GM19467 (cell line): ENCODE measurements around the gene AKR1E2.

Source experiments
- ATAC-seq: cut with Tn5 transposase; IDR thresholded peaks from one replicate; pipeline ENCODE4 v1.9.1; 2021; ENCODE audit warnings: mild to moderate bottlenecking, moderate library complexity; ENCODE audit not compliant: unreplicated experiment

The AKR1E2 gene

GRCh38 chr10:4825868-4826791 is at the start of gene AKR1E2:
TSS of gene AKR1E2 (plus strand) at chr10:4826207. CDS start at chr10:4826325, 118 bp downstream.
- ATAC-seq, result no peak

- no peak for ATAC-seq
Measured at GRCh38 chr10:4776234-4776638, 49.8 kb upstream of the AKR1E2 start.

- no peak for ATAC-seq
Measured at GRCh38 chr10:4778761-4779160, 47.2 kb upstream of the AKR1E2 start.

GRCh38 chr10:4780091-4780490 is 45.9 kb upstream of the AKR1E2 start:
- no peak for ATAC-seq

GRCh38 chr10:4780782-4781181 is 45.2 kb upstream of the AKR1E2 start:
- ATAC-seq, result no peak

- no peak for ATAC-seq
Measured at GRCh38 chr10:4781955-4782354, 44.1 kb upstream of the AKR1E2 start.

GRCh38 chr10:4784667-4785333 is 41.2 kb upstream of the AKR1E2 start:
- ATAC-seq, result no peak

- no peak for ATAC-seq
Measured at GRCh38 chr10:4786043-4786839, 39.8 kb upstream of the AKR1E2 start.

GRCh38 chr10:4790045-4790444 is 36.0 kb upstream of the AKR1E2 start:
- no peak for ATAC-seq

- no peak for ATAC-seq
Measured at GRCh38 chr10:4790922-4791321, 35.1 kb upstream of the AKR1E2 start.

- no peak for ATAC-seq
Measured at GRCh38 chr10:4792381-4792780, 33.6 kb upstream of the AKR1E2 start.

- ATAC-seq, result no peak
Measured at GRCh38 chr10:4801405-4801804, 24.6 kb upstream of the AKR1E2 start.

GRCh38 chr10:4802711-4803487 is 23.1 kb upstream of the AKR1E2 start:
- no peak for ATAC-seq

- no peak for ATAC-seq
Measured at GRCh38 chr10:4803822-4804221, 22.2 kb upstream of the AKR1E2 start.

- ATAC-seq, result no peak
Measured at GRCh38 chr10:4804465-4804864, 21.5 kb upstream of the AKR1E2 start.

- no peak for ATAC-seq
Measured at GRCh38 chr10:4806534-4806933, 19.5 kb upstream of the AKR1E2 start.

GRCh38 chr10:4807761-4808507 is 18.1 kb upstream of the AKR1E2 start:
- ATAC-seq, result no peak

- no peak for ATAC-seq
Measured at GRCh38 chr10:4809156-4809555, 16.9 kb upstream of the AKR1E2 start.

- no peak for ATAC-seq
Measured at GRCh38 chr10:4810092-4810491, 15.9 kb upstream of the AKR1E2 start.

- ATAC-seq, result no peak
Measured at GRCh38 chr10:4812046-4812445, 14.0 kb upstream of the AKR1E2 start.
